AG04449 (cell line): ENCODE data around the gene FAM20C.
"Not testable (repeated sequence)": the region's sequence is repeated elsewhere in the genome, so short reads cannot be mapped to it uniquely, and the experiment has no call there.

ENCODE experiments used
- CTCF ChIA-PET: fragments of 350-600 bp; formaldehyde crosslinking; extraction: SDS; loops from one replicate; lab custom pipeline; 2021; ENCODE audit warnings: antibody characterized with exemption; lab: Yijun Ruan, JAX
- POLR2A ChIA-PET: fragments of 400-600, 350-600 bp; formaldehyde crosslinking; extraction: SDS; loops from one replicate; lab custom pipeline; 2020; ENCODE audit warnings: antibody characterized with exemption, inconsistent platforms; lab: Yijun Ruan, JAX
- DNase-seq: peaks from one replicate; pipeline ENCODE4 v3.0.0-alpha.2; 2010; ENCODE audit warnings: low read depth, low spot score
- H3K4me3 ChIP-seq: 2 replicates; pipeline ENCODE4 v1.5.1; 2011; ENCODE audit warnings: low read depth, mild to moderate bottlenecking, control low read depth, low read length
- TF ChIP-seq, protein P1 (sequence below): IDR thresholded peaks from one replicate; pipeline ENCODE4 v1.5.1; 2011; ENCODE audit warnings: mild to moderate bottlenecking, moderate library complexity, low read length, control low read depth, inconsistent platforms; ENCODE audit not compliant: insufficient read depth; ENCODE audit errors: missing control alignments

Gene FAM20C

DNA sequence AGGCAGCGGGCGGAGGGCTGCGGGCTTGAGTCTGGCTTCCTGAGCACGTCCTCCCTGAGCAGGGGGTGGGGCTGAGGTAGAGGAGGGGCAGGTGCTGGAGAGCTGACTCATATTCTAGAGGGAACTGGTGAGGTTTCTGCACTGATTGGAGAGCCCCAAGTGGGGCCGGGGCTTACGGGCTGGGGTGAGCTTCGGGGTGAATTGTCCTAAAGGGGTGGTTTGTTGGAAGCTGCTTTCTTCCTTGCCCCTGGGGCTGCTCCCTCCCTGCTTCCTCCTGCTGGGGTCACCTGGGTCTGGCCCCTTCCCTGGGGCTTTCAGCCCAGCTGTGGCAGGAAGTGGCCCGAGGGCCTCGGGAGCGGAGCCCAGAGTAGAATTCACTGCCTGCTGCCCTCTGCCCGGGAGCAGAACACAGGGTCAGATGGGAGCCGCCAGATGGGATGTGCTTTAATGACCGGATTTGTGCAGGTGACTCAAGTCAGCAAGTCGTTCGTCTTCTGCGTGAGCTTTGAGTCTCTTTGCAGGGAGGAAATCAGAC lies 48.6 kb downstream of the FAM20C start:
- H3K4me3 ChIP-seq: no peak overlapping the region
- ChIA-PET POLR2A (no interaction called here), CTCF (interaction anchor here (0.7 kb wide), 1 partner anchor 24 kb away, joined by 3 read pairs; no protein-coding TSS in a partner anchor)
- DNase-seq: no peak
- TF ChIP-seq, protein P1, sequence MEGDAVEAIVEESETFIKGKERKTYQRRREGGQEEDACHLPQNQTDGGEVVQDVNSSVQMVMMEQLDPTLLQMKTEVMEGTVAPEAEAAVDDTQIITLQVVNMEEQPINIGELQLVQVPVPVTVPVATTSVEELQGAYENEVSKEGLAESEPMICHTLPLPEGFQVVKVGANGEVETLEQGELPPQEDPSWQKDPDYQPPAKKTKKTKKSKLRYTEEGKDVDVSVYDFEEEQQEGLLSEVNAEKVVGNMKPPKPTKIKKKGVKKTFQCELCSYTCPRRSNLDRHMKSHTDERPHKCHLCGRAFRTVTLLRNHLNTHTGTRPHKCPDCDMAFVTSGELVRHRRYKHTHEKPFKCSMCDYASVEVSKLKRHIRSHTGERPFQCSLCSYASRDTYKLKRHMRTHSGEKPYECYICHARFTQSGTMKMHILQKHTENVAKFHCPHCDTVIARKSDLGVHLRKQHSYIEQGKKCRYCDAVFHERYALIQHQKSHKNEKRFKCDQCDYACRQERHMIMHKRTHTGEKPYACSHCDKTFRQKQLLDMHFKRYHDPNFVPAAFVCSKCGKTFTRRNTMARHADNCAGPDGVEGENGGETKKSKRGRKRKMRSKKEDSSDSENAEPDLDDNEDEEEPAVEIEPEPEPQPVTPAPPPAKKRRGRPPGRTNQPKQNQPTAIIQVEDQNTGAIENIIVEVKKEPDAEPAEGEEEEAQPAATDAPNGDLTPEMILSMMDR: no peak

DNA sequence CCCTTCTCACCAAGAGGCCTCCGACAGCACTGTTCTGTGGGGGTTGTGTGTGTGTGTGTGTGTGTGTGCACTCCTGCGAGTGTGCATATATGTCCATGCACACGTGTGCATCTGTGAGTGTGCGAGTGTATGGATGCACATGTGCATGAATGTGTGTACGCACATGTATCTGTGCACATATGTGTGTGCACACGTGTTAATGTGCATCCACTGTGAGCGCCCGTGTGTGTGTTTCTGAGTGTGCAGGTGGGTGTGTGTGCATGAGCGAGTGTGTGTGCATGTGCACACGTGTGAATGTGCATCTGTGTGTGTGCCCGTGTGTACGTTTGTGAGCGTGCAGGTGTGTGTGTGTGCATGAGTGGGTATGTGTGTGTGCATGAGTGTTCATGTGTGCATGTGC lies 49.1 kb downstream of the FAM20C start:
- TF ChIP-seq, protein P1: no peak
- ChIA-PET CTCF (no interaction called here), POLR2A (no interaction called here)
- DNase-seq: no peak
- H3K4me3 ChIP-seq: no peak overlapping the region

DNA sequence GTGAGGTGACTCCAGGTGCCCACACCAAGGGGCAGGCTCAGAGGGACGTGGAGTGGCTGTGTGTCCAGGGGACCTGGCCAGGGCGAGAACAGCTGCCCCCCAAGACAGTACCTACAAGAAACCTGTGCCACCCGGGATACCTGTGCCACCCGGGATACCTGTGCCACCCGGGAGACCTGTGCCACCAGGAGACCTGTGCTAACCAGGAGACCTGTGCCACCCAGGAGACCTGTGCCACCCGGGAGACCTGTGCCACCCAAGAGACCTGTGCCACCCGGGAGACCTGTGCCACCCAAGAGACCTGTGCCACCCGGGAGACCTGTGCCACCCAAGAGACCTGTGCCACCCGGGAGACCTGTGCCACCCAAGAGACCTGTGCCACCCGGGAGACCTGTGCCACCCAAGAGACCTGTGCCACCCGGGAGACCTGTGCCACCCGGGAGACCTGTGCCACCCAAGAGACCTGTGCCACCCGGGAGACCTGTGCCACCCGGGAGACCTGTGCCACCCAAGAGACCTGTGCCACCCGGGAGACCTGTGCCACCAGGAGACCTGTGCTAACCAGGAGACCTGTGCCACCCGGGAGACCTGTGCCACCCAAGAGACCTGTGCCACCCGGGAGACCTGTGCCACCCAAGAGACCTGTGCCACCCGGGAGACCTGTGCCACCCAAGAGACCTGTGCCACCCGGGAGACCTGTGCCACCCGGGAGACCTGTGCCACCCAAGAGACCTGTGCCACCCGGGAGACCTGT lies 50.6 kb downstream of the FAM20C start:
- DNase-seq, H3K4me3 ChIP-seq, CTCF ChIA-PET, POLR2A ChIA-PET: not testable (repeated sequence)

DNA sequence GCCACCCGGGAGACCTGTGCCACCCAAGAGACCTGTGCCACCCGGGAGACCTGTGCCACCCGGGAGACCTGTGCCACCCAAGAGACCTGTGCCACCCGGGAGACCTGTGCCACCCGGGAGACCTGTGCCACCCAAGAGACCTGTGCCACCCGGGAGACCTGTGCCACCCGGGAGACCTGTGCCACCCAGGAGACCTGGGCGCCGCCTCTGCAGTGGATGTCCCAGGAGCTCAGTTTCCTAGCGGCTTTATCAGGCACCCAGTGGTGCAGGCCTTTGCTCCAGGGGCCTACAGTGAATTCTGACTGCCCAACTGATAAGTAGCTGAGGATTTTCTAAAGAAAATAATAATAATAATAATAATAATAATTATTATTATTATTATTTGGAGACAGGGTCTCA lies 51.2 kb downstream of the FAM20C start:
- POLR2A ChIA-PET, CTCF ChIA-PET, DNase-seq, H3K4me3 ChIP-seq: not testable (repeated sequence)

DNA sequence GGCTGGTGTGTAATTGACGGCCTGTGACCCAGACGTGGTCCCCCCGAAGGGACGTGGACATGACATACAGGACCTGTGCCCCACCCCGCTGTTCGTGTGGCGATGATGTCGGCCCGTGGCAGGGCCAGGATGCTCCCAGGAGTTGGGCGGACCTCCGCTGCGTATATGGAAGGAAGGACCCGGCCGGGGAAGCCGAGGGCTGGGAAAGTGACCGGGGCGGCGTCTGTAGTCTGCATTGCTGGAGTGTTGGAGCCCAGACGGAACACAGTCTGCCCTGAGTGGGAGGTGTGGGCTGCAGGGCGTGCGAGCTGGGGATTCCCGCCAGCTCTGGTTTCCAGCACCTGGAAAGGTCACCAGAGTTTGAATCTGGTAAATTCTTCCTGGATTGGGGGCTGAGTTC lies 52.6 kb downstream of the FAM20C start:
- CTCF ChIA-PET: no interaction called here
- no peak overlapping the region for H3K4me3 ChIP-seq
- POLR2A ChIA-PET: no interaction called here

DNA sequence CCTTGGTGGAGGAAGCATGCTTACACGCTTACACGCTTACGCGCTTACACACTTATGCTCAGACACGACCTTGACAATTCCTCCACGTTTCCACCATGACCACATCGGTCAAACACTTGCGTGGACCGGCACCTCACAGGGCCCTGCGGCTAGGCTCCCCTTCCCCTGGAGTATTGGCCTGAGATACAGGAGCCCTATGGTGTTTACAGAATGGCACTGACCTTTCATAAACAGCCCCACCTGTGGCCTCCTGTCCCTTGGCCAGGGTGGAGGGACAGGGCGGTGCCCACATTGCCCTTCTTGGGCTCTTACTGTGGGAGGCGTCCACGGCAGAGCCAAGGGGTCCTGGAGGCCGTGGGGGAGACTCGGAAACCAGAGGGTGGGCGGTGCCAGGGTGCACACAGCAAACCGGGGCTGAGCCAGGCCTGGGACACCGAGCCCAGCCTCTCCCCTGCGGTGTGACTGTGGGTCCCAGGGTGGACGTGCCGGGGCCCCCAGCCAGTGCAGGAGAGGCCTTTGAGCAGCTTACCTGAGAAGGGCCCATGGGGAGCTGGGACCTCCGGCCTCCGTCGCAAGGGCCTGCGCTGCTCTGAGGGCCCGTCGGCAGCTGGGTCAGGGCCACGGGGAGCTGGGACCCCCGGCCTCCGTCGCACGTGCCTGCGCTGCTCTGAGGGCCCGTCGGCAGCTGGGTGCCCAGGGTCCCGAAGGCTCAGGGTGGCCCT lies 53.4 kb downstream of the FAM20C start:
- TF ChIP-seq, protein P1: no peak
- ChIA-PET POLR2A (no interaction called here), CTCF (no interaction called here)
- DNase-seq: no peak
- H3K4me3 ChIP-seq: no peak overlapping the region

More for the DNA sequence above, 52.6 kb downstream of the FAM20C start:
- DNase-seq: no peak
- TF ChIP-seq, protein P1: no peak

DNA sequence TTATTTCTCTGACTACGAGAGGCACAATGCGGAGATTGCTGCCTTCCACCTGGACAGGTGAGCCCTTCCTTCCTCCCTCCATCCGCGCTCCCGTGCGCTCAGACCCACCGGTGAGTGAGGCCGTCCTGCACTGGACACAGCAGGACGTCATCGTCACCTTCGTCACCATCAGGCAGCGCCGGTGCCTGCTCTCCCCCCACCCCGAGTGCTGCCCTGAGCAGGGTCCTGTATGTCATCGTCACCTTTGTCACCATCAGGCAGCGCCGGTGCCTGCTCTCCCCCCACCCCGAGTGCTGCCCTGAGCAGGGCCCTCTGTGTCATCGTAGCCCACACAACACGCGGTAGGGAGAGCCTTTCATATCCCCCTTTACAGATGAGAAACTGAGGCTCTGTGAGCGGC lies 54.1 kb downstream of the FAM20C start:
- H3K4me3 ChIP-seq: no peak overlapping the region
- no peak for DNase-seq
- TF ChIP-seq, protein P1: no peak
- POLR2A ChIA-PET: no interaction called here
- CTCF ChIA-PET: no interaction called here
